Esophagus squamous epithelium (tissue), 4 donors: ENCODE results near the gene MAMDC2.

Experiments used
- CTCF ChIP-seq, 6 experiments: fragments of 450-650 bp in 4 of 6; fragments of 200-600 bp in 2 of 6; sonication (generic) in 2 of 6; IDR thresholded peaks; one replicate each; pipeline ENCODE4 v1.5.1; 2016 to 2019; ENCODE audit warnings: antibody characterized with exemption in 6 of 6, mild to moderate bottlenecking in 4 of 6, moderate library complexity in 4 of 6
- POLR2A ChIP-seq, 4 donors: fragments of 450-650 bp; IDR thresholded peaks; one replicate each; pipeline ENCODE4 v1.6.1; 2017; ENCODE audit warnings: antibody characterized with exemption in 4 of 4, mild to moderate bottlenecking in 4 of 4, moderate library complexity in 3 of 4

- no peak for TF ChIP-seq CTCF (IDR thresholded peaks at IDR 0.05)
- no peak for TF ChIP-seq POLR2A (IDR thresholded peaks at IDR 0.05)
Observed at GRCh38 chr9:70092190-70092589, 48.5 kb downstream of the MAMDC2 start.
